GM12878 (cell line): Measurements from ENCODE around the gene OR6M1. TPM values are rescaled to one million over a fixed set of nuclear protein-coding genes. Genes with fewer than 3 reads are reported as not detected.

Experiments
- ATAC-seq: fragments of 200-7000 bp; cut with Tn5 transposase; 3 replicates; pipeline ENCODE4 v1.9.1; 2020; ENCODE audit warnings: mild to moderate bottlenecking, moderate library complexity
- BruUV-seq: library from RNA; stranded (reverse); fragments of 400-500 nt; replicated peaks from 2 replicates; lab custom pipeline; 2021; lab: Mats Ljungman, UMichigan
- CTCF ChIA-PET: fragments of 300-600 bp; sonication (Branson Sonifier 250); formaldehyde crosslinking; extraction: SDS; loops from one replicate; lab custom pipeline; 2021; ENCODE audit warnings: inconsistent platforms; lab: Yijun Ruan, JAX
- POLR2A ChIA-PET: fragments of 350-600 bp; formaldehyde crosslinking; extraction: SDS; loops from one replicate; lab custom pipeline; 2021; ENCODE audit warnings: inconsistent platforms; lab: Charles Lee
- RAD21 ChIA-PET: fragments of 300-600 bp; sonication (Branson Sonifier 250); formaldehyde crosslinking; loops from one replicate; lab custom pipeline; 2023; ENCODE audit warnings: antibody characterized with exemption; ENCODE audit not compliant: unreplicated experiment; lab: Charles Lee
- SMC1A ChIA-PET: fragments of 300-600 bp; sonication (Branson Sonifier 250); formaldehyde crosslinking; loops from one replicate; lab custom pipeline; 2023; ENCODE audit not compliant: unreplicated experiment, uncharacterized antibody; lab: Charles Lee
- DNase-seq: peaks from one replicate; pipeline ENCODE4 v3.0.0-alpha.2; 2011; ENCODE audit warnings: low read depth, low spot score
- FAIRE-seq: peaks from 3 replicates; lab custom pipeline; 2011; peaks lifted over from hg19 to GRCh38; lab: Jason Lieb, UNC
- H2AFZ ChIP-seq: 2 replicates; pipeline ENCODE4 v1.6.0; 2011; ENCODE audit warnings: low read depth, low read length, control low read depth; ENCODE audit not compliant: control insufficient read depth
- H3K27ac ChIP-seq: 2 replicates; pipeline ENCODE4 v1.5.1; 2011; ENCODE audit warnings: control low read depth; ENCODE audit not compliant: control insufficient read depth, insufficient read depth
- H3K27me3 ChIP-seq, 2 experiments: replicated peaks in 1 of 2; 2 replicates each; pipeline versions ENCODE4 v1.6.0 to v1.6.1; 2011; ENCODE audit warnings: low read length in 1 of 2; ENCODE audit not compliant: control insufficient read depth in 2 of 2, insufficient read depth in 2 of 2
- H3K36me3 ChIP-seq, 2 experiments: 2 replicates each; pipeline ENCODE4 v1.5.1; 2011; ENCODE audit warnings: low read length in 1 of 2; ENCODE audit not compliant: control insufficient read depth in 2 of 2, insufficient read depth in 2 of 2
- H3K4me1 ChIP-seq: 2 replicates; pipeline ENCODE4 v1.6.1; 2011; ENCODE audit warnings: mild to moderate bottlenecking, low read length, moderate library complexity, mixed read lengths; ENCODE audit not compliant: control insufficient read depth, insufficient read depth
- H3K4me2 ChIP-seq: 2 replicates; pipeline ENCODE4 v1.6.0; 2011; ENCODE audit warnings: control low read depth; ENCODE audit not compliant: control insufficient read depth, insufficient read depth
- H3K4me3 ChIP-seq: fragments of 200-600 bp; sonication (generic); 2 replicates; pipeline ENCODE4 v1.5.1; 2016
- H3K79me2 ChIP-seq: 2 replicates; pipeline ENCODE4 v1.6.0; 2011; ENCODE audit warnings: low read length; ENCODE audit not compliant: control insufficient read depth, insufficient read depth
- H3K9ac ChIP-seq: 2 replicates; pipeline ENCODE4 v1.8.0; 2011; ENCODE audit warnings: low read length, control low read depth, mixed read lengths; ENCODE audit not compliant: control insufficient read depth, insufficient read depth
- H3K9me3 ChIP-seq: replicated peaks from 3 replicates; pipeline ENCODE4 v1.5.1; 2011; ENCODE audit warnings: mild to moderate bottlenecking, low read length; ENCODE audit not compliant: control insufficient read depth, insufficient read depth
- H4K20me1 ChIP-seq: 2 replicates; pipeline ENCODE4 v1.6.0; 2011; ENCODE audit not compliant: control insufficient read depth, insufficient read depth
- ATF7 ChIP-seq: fragments of 450-650 bp; IDR thresholded peaks from 2 replicates; pipeline ENCODE4 v1.6.1; 2016; ENCODE audit warnings: low read depth, mild to moderate bottlenecking
- CEBPB ChIP-seq, 2 experiments: fragments of 150-350 bp in 1 of 2; IDR thresholded peaks; 2 replicates each; pipeline ENCODE4 v1.6.1; 2012 to 2014; ENCODE audit warnings: low read depth in 2 of 2, low read length in 2 of 2, borderline replicate concordance in 1 of 2, inconsistent platforms in 1 of 2
- E2F8 ChIP-seq: fragments of 450-650 bp; IDR thresholded peaks from 2 replicates; pipeline ENCODE4 v1.6.1; 2018; ENCODE audit warnings: mild to moderate bottlenecking, low read depth, moderate library complexity; ENCODE audit not compliant: partially characterized antibody
- HDAC2 ChIP-seq: fragments of 200-600 bp; sonication (generic); IDR thresholded peaks from 2 replicates; pipeline ENCODE4 v1.6.1; 2017
- LARP7 ChIP-seq: fragments of 450-650 bp; IDR thresholded peaks from 2 replicates; pipeline ENCODE4 v1.6.1; 2017; ENCODE audit warnings: mild to moderate bottlenecking
- MEF2A ChIP-seq: IDR thresholded peaks from 2 replicates; pipeline ENCODE4 v1.6.1; 2011; ENCODE audit warnings: low read depth, mild to moderate bottlenecking, low read length, moderate library complexity; ENCODE audit not compliant: insufficient read depth
- PKNOX1 ChIP-seq: fragments of 450-650 bp; IDR thresholded peaks from 2 replicates; pipeline ENCODE4 v1.6.1; 2016; ENCODE audit warnings: mild to moderate bottlenecking
- POLR2AphosphoS2 ChIP-seq: IDR thresholded peaks from 2 replicates; pipeline ENCODE4 v1.6.1; 2011; ENCODE audit warnings: low read depth, mild to moderate bottlenecking, low read length, improper control_type of control experiment, moderate library complexity
- REST ChIP-seq: IDR thresholded peaks from 2 replicates; pipeline ENCODE4 v1.6.1; 2012; ENCODE audit warnings: mild to moderate bottlenecking, low read depth, low read length
- STAT1 ChIP-seq: fragments of 450-650 bp; conservative IDR thresholded peaks from 2 replicates; pipeline ENCODE4 v1.6.1; 2014; ENCODE audit warnings: antibody characterized with exemption, mild to moderate bottlenecking
- TARDBP ChIP-seq: IDR thresholded peaks from 2 replicates; pipeline ENCODE4 v1.6.1; 2016; ENCODE audit warnings: borderline replicate concordance
- WGBS: methylation state at CpG from one replicate; pipeline ENCODE4 v1.1.6; 2016; ENCODE audit warnings: low lambda C conversion rate; ENCODE audit not compliant: insufficient replicate concordance, insufficient coverage; ENCODE audit errors: missing lambda C conversion rate; 5-methylcytosine and 5-hydroxymethylcytosine counted together
- in situ Hi-C: fragments of 300-500 bp; cut with MboI; formaldehyde crosslinking; loops from 9 replicates; pipeline ENCODE4 v1.14.3; 2018; ENCODE audit warnings: mixed read lengths
- intact Hi-C: fragments of 100-400 bp; cut with micrococcal nuclease; formaldehyde crosslinking; loops from one replicate; pipeline ENCODE4 v1.14.2; 2022; ENCODE audit not compliant: unreplicated experiment
- polyA plus RNA-seq, 11 experiments: library from polyadenylated mRNA; depleted of rRNA in 4 of 11; unstranded in 6 of 11; stranded (reverse) in 5 of 11; fragments of >200 nt; fragmentation: Nextera tagmentation in 4 of 11; fragmentation: Illumina TruSeq in 1 of 11; extraction: Ambion mirVana in 4 of 11; extraction: Trizol in 1 of 11; gene quantifications; 1 replicate in 1 of 11; 2 replicates in 10 of 11; pipeline versions ENCODE4 v1.2.1 to v1.2.3, GENCODE V29; 2011 to 2016; ENCODE audit warnings: inconsistent platforms in 2 of 11, missing spikeins in 2 of 11, low read depth in 1 of 11
- total RNA-seq, 4 experiments: library from RNA; depleted of rRNA in 3 of 4; stranded (reverse); fragments of >200 nt in 3 of 4; fragmentation: Illumina TruSeq in 1 of 4; extraction: Trizol in 1 of 4; gene quantifications; 2 replicates each; pipeline versions ENCODE4 v1.2.1 to v1.2.3, GENCODE V29; 2013 to 2021

OR6M1 gene
- total and polyA plus RNA-seq, 10 of the 15 experiments (the other 5 are each of a cell fraction or from before 2014, with no cell fraction given) = not detected

GRCh38 chr11:123829745-123830144 lies 23.6 kb upstream of the OR6M1 start (continued):
- TF ChIP-seq PKNOX1 = no peak
- TF ChIP-seq E2F8 = no peak

- Histone ChIP-seq H3K4me2 (no peak overlapping the region), H3K9me3 (no peaks in the 10 kb centered on the region), H3K9ac (no peak overlapping the region), H3K27me3 (0 out of 4 replicates have a peak, but pooled peaks cover 0 to 2% of the 10 kb centered on the region in 2 experiments), H2AFZ (no peak overlapping the region), H4K20me1 (no peaks in the 10 kb centered on the region), H3K4me3 (no peak overlapping the region), H3K79me2 (no peaks in the 10 kb centered on the region), H3K27ac (no peak overlapping the region), H3K36me3 (no peaks in the 10 kb centered on the region), H3K4me1 (no peaks in the 10 kb centered on the region)
- intact Hi-C loops = no loop called here
- WGBS = 19% methylated on average over 3 of the region's 3 CpGs
- ChIA-PET SMC1A (no interaction called here), CTCF (interaction anchor here (1.3 kb wide), 1 partner anchor 181 kb away, joined by 3 read pairs; no protein-coding TSS in a partner anchor), RAD21 (no interaction called here), POLR2A (no interaction called here)
- in situ Hi-C loops = no loop called here
- FAIRE-seq (no peak), ATAC-seq (no peak), DNase-seq (no peak)
- no peak for TF ChIP-seq STAT1
- TF ChIP-seq LARP7 = no peak
- no peak for TF ChIP-seq HDAC2
- no peak for TF ChIP-seq MEF2A
- no peak for TF ChIP-seq ATF7
- no peak for TF ChIP-seq CEBPB (IDR thresholded peaks at IDR 0.05; ENCODE audit: borderline replicate concordance in 1 of 2, low read depth in 2 of 2, low read length in 2 of 2)
- TF ChIP-seq TARDBP = no peak
- no peak for TF ChIP-seq POLR2AphosphoS2
- TF ChIP-seq REST = no peak
- no TSS peak for BruUV-seq
Measured at GRCh38 chr11:123822599-123822998, 16.4 kb upstream of the OR6M1 start.
